Ishikawa (cell line): Measurements from ENCODE around the gene ANKLE2.

ENCODE experiments used
- CEBPB ChIP-seq: IDR thresholded peaks from 2 replicates; pipeline ENCODE4 v1.6.1; 2012
- CREB1 ChIP-seq: IDR thresholded peaks from 2 replicates; pipeline ENCODE4 v1.6.1; 2012; ENCODE audit warnings: low read depth
- EGR1 ChIP-seq: IDR thresholded peaks from 2 replicates; pipeline ENCODE4 v1.6.1; 2012
- EP300 ChIP-seq: IDR thresholded peaks from 2 replicates; pipeline ENCODE4 v1.6.1; 2012; ENCODE audit warnings: borderline replicate concordance
- FOXM1 ChIP-seq: IDR thresholded peaks from 2 replicates; pipeline ENCODE4 v1.6.1; 2012; ENCODE audit warnings: low read depth, borderline replicate concordance
- MAX ChIP-seq: IDR thresholded peaks from 2 replicates; pipeline ENCODE4 v1.6.1; 2012
- NFIC ChIP-seq: IDR thresholded peaks from 2 replicates; pipeline ENCODE4 v1.6.1; 2012
- RAD21 ChIP-seq: IDR thresholded peaks from 2 replicates; pipeline ENCODE4 v1.6.1; 2012; ENCODE audit warnings: low read depth
- REST ChIP-seq: IDR thresholded peaks from 2 replicates; pipeline ENCODE4 v1.6.1; 2012; ENCODE audit warnings: low read depth, mild to moderate bottlenecking
- TAF1 ChIP-seq: IDR thresholded peaks from 2 replicates; pipeline ENCODE4 v1.6.1; 2012; ENCODE audit warnings: low read depth, mild to moderate bottlenecking
- TCF12 ChIP-seq: IDR thresholded peaks from 2 replicates; pipeline ENCODE4 v1.6.1; 2012; ENCODE audit warnings: low read depth
- TEAD4 ChIP-seq: IDR thresholded peaks from 2 replicates; pipeline ENCODE4 v1.6.1; 2012
- USF1 ChIP-seq: IDR thresholded peaks from 2 replicates; pipeline ENCODE4 v1.6.1; 2012
- YY1 ChIP-seq: IDR thresholded peaks from 2 replicates; pipeline ENCODE4 v1.6.1; 2012; ENCODE audit warnings: low read depth
- ZBTB7A ChIP-seq: IDR thresholded peaks from 2 replicates; pipeline ENCODE4 v1.6.1; 2012; ENCODE audit warnings: low read depth

Gene ANKLE2

GRCh38 chr12:132719954-132720324, 41.7 kb downstream of the ANKLE2 start:
- TF ChIP-seq RAD21 (no peak), NFIC (no peak), TAF1 (no peak), USF1 (no peak), FOXM1 (no peak)

GRCh38 chr12:132719141-132719953, 42.3 kb downstream of the ANKLE2 start:
- TF ChIP-seq TAF1, result no peak
- no peak for TF ChIP-seq YY1

- TF ChIP-seq USF1, result no peak
- TF ChIP-seq EP300, result no peak
- TF ChIP-seq YY1, result no peak
- no peak for TF ChIP-seq TCF12
- TF ChIP-seq REST, result no peak
- no peak for TF ChIP-seq EGR1
- TF ChIP-seq TAF1, result no peak
- no peak for TF ChIP-seq RAD21
- no peak for TF ChIP-seq FOXM1
- no peak for TF ChIP-seq NFIC
- no peak for TF ChIP-seq MAX
- no peak for TF ChIP-seq ZBTB7A
- TF ChIP-seq CEBPB, result no peak
- no peak for TF ChIP-seq TEAD4
- no peak for TF ChIP-seq CREB1
Measured at GRCh38 chr12:132718644-132719043, 43.0 kb downstream of the ANKLE2 start.

GRCh38 chr12:132717531-132718387, 43.9 kb downstream of the ANKLE2 start:
- TF ChIP-seq RAD21 (no peak), REST (no peak), EGR1 (no peak), CEBPB (no peak), USF1 (no peak)

GRCh38 chr12:132717011-132717410, 44.6 kb downstream of the ANKLE2 start:
- TF ChIP-seq RAD21, result no peak
- TF ChIP-seq FOXM1, result no peak
- TF ChIP-seq TCF12, result no peak
- no peak for TF ChIP-seq ZBTB7A
- TF ChIP-seq CREB1, result no peak
- TF ChIP-seq MAX, result no peak
- no peak for TF ChIP-seq EGR1
- TF ChIP-seq TEAD4, result no peak
- no peak for TF ChIP-seq EP300
- TF ChIP-seq CEBPB, result no peak
- TF ChIP-seq NFIC, result no peak
- no peak for TF ChIP-seq YY1
- no peak for TF ChIP-seq USF1
- no peak for TF ChIP-seq REST
